ENCODE results near the gene PRPF4. TPM values are rescaled to one million over a fixed set of nuclear protein-coding genes. Genes with fewer than 3 reads are reported as not detected.
"Not testable (repeated sequence)": the region's sequence is repeated elsewhere in the genome, so short reads cannot be mapped to it uniquely, and the experiment has no call there.

Gene PRPF4
- total RNA-seq: 10 to 100 TPM in 1 of 2 donors, 1 to 10 TPM in 1; 5.6 to 10.1 TPM

DNA sequence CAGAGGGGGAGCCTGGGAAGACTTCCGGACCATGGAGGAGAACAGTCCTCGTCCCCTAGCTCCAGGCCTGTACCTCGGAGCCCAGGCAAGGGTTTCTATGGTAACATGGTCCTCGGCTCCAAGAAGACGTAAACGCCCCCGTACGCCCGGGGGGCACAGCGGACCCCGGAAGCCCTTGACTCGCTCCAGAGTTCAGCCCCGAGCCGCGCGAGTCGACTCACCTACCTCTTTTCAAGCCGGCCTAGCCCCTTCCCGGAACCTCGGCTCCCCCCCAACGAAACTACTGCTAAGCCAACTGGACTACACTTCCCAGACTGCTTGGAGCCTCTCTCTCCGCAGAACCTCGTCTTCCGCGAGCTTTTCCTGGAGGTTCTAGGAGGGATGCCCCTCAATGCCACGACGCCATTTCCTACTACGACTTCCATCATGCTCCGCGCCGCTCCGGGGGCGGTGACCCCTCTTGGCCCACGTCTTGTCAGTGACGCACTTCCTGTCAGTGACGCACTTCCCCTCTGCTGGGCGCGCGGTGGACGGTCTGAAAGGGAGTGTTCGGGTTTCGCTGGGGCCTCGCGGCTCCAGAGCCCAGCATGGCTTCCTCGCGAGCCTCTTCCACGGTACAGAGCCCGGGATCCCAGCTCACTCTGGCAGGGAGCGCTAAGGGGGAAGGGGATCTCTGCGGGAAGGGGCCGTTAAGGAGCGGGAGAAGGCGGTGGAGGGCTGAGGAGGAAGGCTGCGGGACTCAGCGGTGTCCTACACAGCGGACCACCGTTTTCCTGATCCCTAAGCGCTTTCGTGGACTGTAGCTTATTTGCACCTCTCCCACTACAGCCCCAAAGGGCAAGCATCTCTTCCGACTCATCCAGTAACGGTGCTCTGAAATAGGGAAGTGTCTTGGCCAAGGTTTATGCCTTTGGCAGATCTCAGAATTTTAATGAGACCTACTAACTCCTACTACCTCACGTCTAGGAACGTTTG is at the start of gene PRPF4, which contains the start of gene CDC26:
Gene PRPF4 (plus strand): TSS at position 502 of the 975 bp plus-strand sequence. CDS start 86 bp downstream, at position 588.
Gene CDC26 (minus strand): TSS at position 416 of the 975 bp plus-strand sequence. CDS start 3,065 bp downstream, outside the sequence.
- H3K36me3 ChIP-seq (replicated peaks in 1 of 2; ENCODE audit: insufficient read depth in 1 of 2, low read depth in 2 of 2): peaks cover 0 to 20% of the 10 kb centered on the region in 2 donors
- intact Hi-C loops (cut with DNase I): no loop called here

DNA sequence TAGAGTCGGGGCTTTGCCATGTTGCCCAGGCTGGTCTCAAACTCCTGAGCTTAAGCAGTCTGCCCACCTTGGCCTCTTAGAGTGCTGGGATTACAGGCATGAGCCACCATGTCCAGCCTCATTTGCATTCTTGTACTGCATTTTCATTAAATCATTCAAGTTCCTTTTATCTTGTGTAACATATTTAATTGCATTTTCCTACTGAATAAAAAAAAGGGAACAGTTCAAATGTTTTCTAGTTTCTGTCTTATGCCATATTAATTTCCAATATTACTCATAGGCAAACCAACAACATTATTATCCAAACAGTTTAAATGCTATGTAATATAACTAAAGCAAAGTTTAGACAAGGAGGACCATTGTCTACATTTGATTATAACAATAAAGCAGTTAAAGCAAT is 48.0 kb upstream of the PRPF4 start:
- WGBS, 2 donors: 0 to 39% methylated on average over 1 of the region's 1 CpG
- Histone ChIP-seq H3K4me3 (no peak overlapping the region), H3K27me3 (no peaks in the 10 kb centered on the region), H3K27ac (no peak overlapping the region), H3K36me3 (replicated peaks in 1 of 2; ENCODE audit: insufficient read depth in 1 of 2, low read depth in 2 of 2) (no peaks in the 10 kb centered on the region), H3K9me3 (no peaks in the 10 kb centered on the region), H3K4me1 (peaks cover 23% of the 10 kb centered on the region)
- intact Hi-C loops (cut with DNase I): no loop called here
- no peak for TF ChIP-seq CTCF (IDR thresholded peaks at IDR 0.05)
- no peak for TF ChIP-seq POLR2A (IDR thresholded peaks at IDR 0.05)
- ATAC-seq: no peak
- DNase-seq: no peak

More for the DNA sequence above, at the start of gene PRPF4, which contains the start of gene CDC26:
- Histone ChIP-seq H3K27me3 (no peaks in the 10 kb centered on the region), H3K9me3 (no peaks in the 10 kb centered on the region), H3K4me1 (peaks cover 21% of the 10 kb centered on the region), H3K27ac (peak within 1 kb of the TSS; percentile 89 to 94 (median 90)), H3K4me3 (peak within 1 kb of the TSS; percentile 69 to 86)
- DNase-seq: peak; percentile 96 to 97 (median 96)
- TF ChIP-seq POLR2A (IDR thresholded peaks at IDR 0.05) (peak; percentile 83 to 96 (median 94)), CTCF (IDR thresholded peaks at IDR 0.05) (peak in 1 of 7 experiments; percentile 8)
- WGBS, 2 donors: 0 to 1% methylated on average over 12 to 63 of the region's 63 CpGs
- peak; percentile 98 for ATAC-seq

DNA sequence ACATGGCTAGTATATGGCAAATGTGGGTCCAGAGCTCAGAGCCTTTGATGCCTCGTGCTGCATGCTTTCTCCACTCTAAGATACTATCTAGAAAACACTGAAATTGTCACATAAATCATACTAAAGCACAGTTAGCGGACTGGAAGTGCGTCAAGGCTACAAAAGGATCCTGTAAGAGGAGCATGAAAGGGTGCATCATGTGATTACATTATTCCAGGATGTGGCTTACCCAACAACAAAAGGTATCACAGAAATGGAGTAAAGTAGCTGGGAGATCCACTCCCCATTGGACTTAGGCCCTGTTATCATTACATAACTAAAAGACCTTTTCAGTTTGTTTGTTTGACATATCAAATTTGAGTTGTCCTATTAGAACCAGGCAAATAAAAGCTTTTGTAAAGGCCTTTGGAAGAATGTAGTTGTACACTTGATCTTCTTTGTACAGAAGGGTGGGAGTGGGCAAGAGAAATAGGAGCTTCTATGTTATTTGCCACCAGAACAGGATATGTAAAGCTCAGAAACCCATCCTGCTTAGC is 47.3 kb upstream of the PRPF4 start:
- Histone ChIP-seq H3K9me3 (no peaks in the 10 kb centered on the region), H3K4me3 (no peak overlapping the region), H3K27me3 (no peaks in the 10 kb centered on the region), H3K27ac (no peak overlapping the region), H3K4me1 (peaks cover 22% of the 10 kb centered on the region), H3K36me3 (replicated peaks in 1 of 2; ENCODE audit: insufficient read depth in 1 of 2, low read depth in 2 of 2) (no peaks in the 10 kb centered on the region)
- ATAC-seq (no peak), DNase-seq (no peak)
- WGBS, 2 donors: 55 to 57% methylated on average over 3 of the region's 3 CpGs
- TF ChIP-seq CTCF (IDR thresholded peaks at IDR 0.05) (no peak), POLR2A (IDR thresholded peaks at IDR 0.05) (no peak)
- intact Hi-C loops (cut with DNase I): no loop called here

DNA sequence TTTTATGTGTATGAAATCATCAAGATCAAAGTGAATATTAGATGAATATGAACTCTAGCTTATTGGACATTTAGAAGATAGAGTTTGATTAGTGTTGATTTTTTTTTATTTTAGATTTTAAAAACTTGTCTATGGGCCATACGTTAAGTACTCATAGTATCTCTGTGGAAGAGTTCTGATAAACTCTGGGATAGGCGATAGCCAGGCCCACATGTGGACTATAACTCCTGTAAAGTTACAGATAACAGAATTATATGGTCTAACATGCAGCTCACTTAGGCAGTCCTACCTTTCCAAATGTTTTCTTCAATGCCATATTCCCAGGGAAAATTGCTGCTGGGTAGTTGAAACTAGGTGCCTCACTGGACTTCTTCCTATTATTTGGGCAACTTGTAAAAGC is 43.8 kb upstream of the PRPF4 start:
- Histone ChIP-seq H3K36me3 (replicated peaks in 1 of 2; ENCODE audit: insufficient read depth in 1 of 2, low read depth in 2 of 2) (no peaks in the 10 kb centered on the region), H3K4me1 (peaks cover 30% of the 10 kb centered on the region), H3K9me3 (no peaks in the 10 kb centered on the region), H3K27ac (no peak overlapping the region), H3K27me3 (no peaks in the 10 kb centered on the region), H3K4me3 (no peak overlapping the region)
- no peak for TF ChIP-seq POLR2A (IDR thresholded peaks at IDR 0.05)
- intact Hi-C loops (cut with DNase I): no loop called here
- DNase-seq: no peak
- WGBS, 2 donors: 96 to 97% methylated on average over 2 of the region's 2 CpGs
- no peak for ATAC-seq

DNA sequence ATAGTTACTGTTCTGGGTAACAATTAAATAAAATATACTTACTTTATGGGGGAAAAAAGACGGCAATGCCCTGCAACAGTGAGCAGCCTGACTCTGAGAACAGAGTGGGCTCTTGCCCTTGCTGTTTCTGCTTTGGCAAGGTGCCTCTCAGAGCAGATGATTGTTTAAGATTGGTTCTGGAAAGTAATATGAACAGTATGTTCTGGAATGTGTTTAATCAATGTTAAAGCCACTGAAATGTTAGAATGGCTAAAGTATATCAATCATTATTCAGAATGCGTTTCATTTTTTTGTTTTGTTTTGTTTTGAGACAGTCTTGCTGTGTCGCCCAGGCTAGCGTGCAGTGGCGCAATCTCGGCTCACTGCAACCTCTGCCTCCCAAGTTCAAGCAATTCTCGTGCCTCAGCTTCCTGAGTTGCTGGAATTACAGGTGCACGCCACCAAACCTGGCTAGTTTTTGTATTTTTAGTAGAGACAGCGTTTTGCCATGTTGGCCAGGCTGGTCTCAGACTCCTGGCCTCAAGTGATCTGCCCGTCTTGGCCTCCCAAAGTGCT is 39.7 kb upstream of the PRPF4 start:
- peak overlapping the region in 2 of 4 donors; percentile 15 to 20 for H3K27ac ChIP-seq
- intact Hi-C loops (cut with DNase I): not testable (repeated sequence)

More for the DNA sequence above, 39.7 kb upstream of the PRPF4 start:
- ATAC-seq; DNase-seq; H3K36me3 ChIP-seq (replicated peaks in 1 of 2; ENCODE audit: insufficient read depth in 1 of 2, low read depth in 2 of 2); H3K9me3 ChIP-seq; H3K4me3 ChIP-seq; H3K27me3 ChIP-seq: not testable (repeated sequence)
- peaks cover 24% of the 10 kb centered on the region for H3K4me1 ChIP-seq
- WGBS, 2 donors: 62 to 63% methylated on average over 10 of the region's 10 CpGs
